Measurements from ENCODE around the gene ADAM22. TPM values are rescaled to one million over a fixed set of nuclear protein-coding genes. Genes with fewer than 3 reads are reported as not detected.

Gene ADAM22
- total and polyA plus RNA-seq, 2 of the 4 experiments (the other 2 are of a cell fraction) = 0.03 to 0.18 TPM

GRCh38 chr7:88200261-88200660 lies 266.2 kb downstream of the ADAM22 start:
- Histone ChIP-seq H3K9me3 (ENCODE audit: control insufficient read depth, insufficient read depth, low read length) (no peaks in the 10 kb centered on the region), H4K5ac (ENCODE audit: low read depth, low read length) (no peak overlapping the region), H3K56ac (ENCODE audit: extremely low read depth, insufficient read depth, low read length) (no peak overlapping the region), H2AK5ac (ENCODE audit: low read depth, low read length) (no peak overlapping the region), H4K91ac (ENCODE audit: insufficient read depth, low read depth, low read length) (no peak overlapping the region), H3K18ac (ENCODE audit: low read depth, low read length) (no peak overlapping the region), H2AK9ac (replicated peaks; ENCODE audit: low read depth, low read length, poor library complexity) (no peak overlapping the region), H3K27ac (ENCODE audit: insufficient read depth, low read length) (no peak overlapping the region), H3K4me1 (ENCODE audit: control insufficient read depth, insufficient read depth, low read length) (no peaks in the 10 kb centered on the region), H3K23ac (ENCODE audit: low read depth, low read length) (no peak overlapping the region), H3K27me3 (ENCODE audit: control insufficient read depth, insufficient read depth, low read length) (no peaks in the 10 kb centered on the region), H3K14ac (replicated peaks; ENCODE audit: low read depth, low read length) (no peak overlapping the region), H3K9ac (ENCODE audit: low read depth, low read length) (no peak overlapping the region), H2BK120ac (ENCODE audit: low read depth, low read length) (no peak overlapping the region), H2BK20ac (ENCODE audit: low read depth, low read length) (no peak overlapping the region), H3K4ac (ENCODE audit: low read depth, low read length) (no peak overlapping the region), H3K79me1 (ENCODE audit: low read depth in 1 of 2, low read length in 2 of 2) (no peaks in the 10 kb centered on the region), H3K4me2 (ENCODE audit: low read depth, low read length) (no peak overlapping the region), H2BK5ac (ENCODE audit: low read depth, low read length, poor library complexity, severe bottlenecking) (no peak overlapping the region), H3K36me3 (ENCODE audit: control insufficient read depth, insufficient read depth, low read length) (peaks cover 19% of the 10 kb centered on the region), H3K9me1 (ENCODE audit: insufficient read depth, low read length) (no peaks in the 10 kb centered on the region), H4K8ac (ENCODE audit: low read depth in 2 of 2, low read length in 2 of 2) (no peak overlapping the region), H2BK15ac (ENCODE audit: low read depth, low read length) (no peak overlapping the region), H3K4me3 (ENCODE audit: insufficient read depth, low read depth, low read length) (no peak overlapping the region), H4K20me1 (ENCODE audit: insufficient read depth, low read length) (no peaks in the 10 kb centered on the region), H2AFZ (replicated peaks; ENCODE audit: low read length, poor library complexity) (no peak overlapping the region)
- ATAC-seq (ENCODE audit: low read depth) (no peak), DNase-seq (no peak)
- dilution Hi-C loops (cut with HindIII; ENCODE audit: low sequenced_read_pairs, unreplicated experiment) (no loop called here), intact Hi-C loops (cut with micrococcal nuclease) (no loop called here), in situ Hi-C loops (cut with MboI; ENCODE audit: low sequenced_read_pairs) (no loop called here)
- no TSS peak for BruUV-seq (replicated peaks)
- ChIA-PET CTCF (no interaction called here), POLR2A (ENCODE audit: unreplicated experiment) (no interaction called here)
- WGBS, 2 experiments (ENCODE audit: extremely low coverage in 2 of 2, insufficient read length in 1 of 2) = no CpG with 5 or more reads among the region's 3 CpGs
- TF ChIP-seq RCOR1 (IDR thresholded peaks at IDR 0.05; ENCODE audit: insufficient replicate concordance, low read length) (no peak), MXI1 (IDR thresholded peaks at IDR 0.05; ENCODE audit: borderline replicate concordance, low read depth, low read length) (no peak), NFE2L2 (IDR thresholded peaks at IDR 0.05; ENCODE audit: low read depth, low read length) (no peak), USF2 (IDR thresholded peaks at IDR 0.05; ENCODE audit: low read depth, low read length) (no peak), CTCF (conservative IDR thresholded peaks at IDR 0.05; ENCODE audit: low read depth, low read length) (no peak), MAFK (IDR thresholded peaks at IDR 0.05; ENCODE audit: low read depth, low read length) (no peak), RFX5 (IDR thresholded peaks at IDR 0.05; ENCODE audit: low read depth, low read length) (no peak), CEBPB (IDR thresholded peaks at IDR 0.05; ENCODE audit: low read depth, low read length) (no peak), BHLHE40 (IDR thresholded peaks at IDR 0.05; ENCODE audit: low read depth, low read length) (no peak), CHD1 (IDR thresholded peaks at IDR 0.05; ENCODE audit: low read depth, low read length) (no peak), FOS (IDR thresholded peaks at IDR 0.05; ENCODE audit: low read depth, low read length) (no peak), SMC3 (IDR thresholded peaks at IDR 0.05; ENCODE audit: low read depth, low read length) (no peak)
- TF ChIP-seq, protein P1, sequence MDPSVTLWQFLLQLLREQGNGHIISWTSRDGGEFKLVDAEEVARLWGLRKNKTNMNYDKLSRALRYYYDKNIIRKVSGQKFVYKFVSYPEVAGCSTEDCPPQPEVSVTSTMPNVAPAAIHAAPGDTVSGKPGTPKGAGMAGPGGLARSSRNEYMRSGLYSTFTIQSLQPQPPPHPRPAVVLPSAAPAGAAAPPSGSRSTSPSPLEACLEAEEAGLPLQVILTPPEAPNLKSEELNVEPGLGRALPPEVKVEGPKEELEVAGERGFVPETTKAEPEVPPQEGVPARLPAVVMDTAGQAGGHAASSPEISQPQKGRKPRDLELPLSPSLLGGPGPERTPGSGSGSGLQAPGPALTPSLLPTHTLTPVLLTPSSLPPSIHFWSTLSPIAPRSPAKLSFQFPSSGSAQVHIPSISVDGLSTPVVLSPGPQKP (IDR thresholded peaks at IDR 0.05; ENCODE audit: borderline replicate concordance, low read depth, low read length) = no peak

Data from IMR-90 (cell line).